GM12892 (cell line): ENCODE measurements around the gene PLA2G4E.

ENCODE experiments used
- POLR2A ChIP-seq: IDR thresholded peaks from 2 replicates; pipeline ENCODE4 v1.6.1; 2011; ENCODE audit warnings: low read depth, low read length, control low read depth
- POLR2AphosphoS5 ChIP-seq: IDR thresholded peaks from 2 replicates; pipeline ENCODE4 v1.6.1; 2011; ENCODE audit warnings: low read depth, low read length, control low read depth
- TAF1 ChIP-seq: IDR thresholded peaks from 2 replicates; pipeline ENCODE4 v1.6.1; 2011; ENCODE audit warnings: low read depth, mild to moderate bottlenecking, control low read depth, low read length, borderline replicate concordance

GRCh38 chr15:41939986-41940385 is 80.9 kb downstream of the PLA2G4E start:
- TF ChIP-seq POLR2A (no peak), TAF1 (no peak), POLR2AphosphoS5 (no peak)
